Endodermal cell (in vitro differentiated cells): ENCODE data around the gene SSH2. TPM values are rescaled to one million over a fixed set of nuclear protein-coding genes. Genes with fewer than 3 reads are reported as not detected.
"Not testable (repeated sequence)": the region's sequence is repeated elsewhere in the genome, so short reads cannot be mapped to it uniquely, and the experiment has no call there.

Experiments
- DNase-seq: peaks from one replicate; pipeline ENCODE4 v3.0.0-alpha.2; 2017
- H3K27ac ChIP-seq: 2 replicates; pipeline ENCODE4 v1.5.1; 2013; ENCODE audit warnings: mild to moderate bottlenecking, low read depth, low read length, moderate library complexity
- H3K27me3 ChIP-seq: 2 replicates; pipeline ENCODE4 v1.6.1; 2013; ENCODE audit warnings: mild to moderate bottlenecking, low read length, moderate library complexity; ENCODE audit not compliant: insufficient read depth, control insufficient read depth, poor library complexity, severe bottlenecking
- H3K36me3 ChIP-seq: 2 replicates; pipeline ENCODE4 v1.7.0; 2013; ENCODE audit warnings: mild to moderate bottlenecking, low read length, moderate library complexity; ENCODE audit not compliant: control insufficient read depth, insufficient read depth
- H3K4me1 ChIP-seq: one replicate; pipeline ENCODE4 v1.7.0; 2013; ENCODE audit warnings: low read length; ENCODE audit not compliant: control insufficient read depth, insufficient read depth
- H3K4me3 ChIP-seq: 2 replicates; pipeline ENCODE4 v1.5.1; 2013; ENCODE audit warnings: mild to moderate bottlenecking, low read length, moderate library complexity
- H3K9ac ChIP-seq: 2 replicates; pipeline ENCODE4 v1.6.1; 2013; ENCODE audit warnings: mild to moderate bottlenecking, low read length, moderate library complexity; ENCODE audit not compliant: poor library complexity, severe bottlenecking; ENCODE audit errors: extremely low read depth
- H3K9me3 ChIP-seq: 2 replicates; pipeline ENCODE4 v1.6.1; 2013; ENCODE audit warnings: mild to moderate bottlenecking, low read length, moderate library complexity; ENCODE audit not compliant: control insufficient read depth
- H3K27ac Mint-ChIP-seq: 2 replicates; pipeline ENCODE4 v1.8.0; 2020; ENCODE audit warnings: mixed read lengths
- H3K27me3 Mint-ChIP-seq: 2 replicates; pipeline ENCODE4 v1.8.0; 2021; ENCODE audit warnings: mild to moderate bottlenecking, mixed read lengths; ENCODE audit not compliant: insufficient read depth
- H3K36me3 Mint-ChIP-seq: 2 replicates; pipeline ENCODE4 v1.8.0; 2020; ENCODE audit warnings: low read depth, mixed read lengths
- H3K4me1 Mint-ChIP-seq: 2 replicates; pipeline ENCODE4 v1.8.0; 2020; ENCODE audit warnings: mixed read lengths
- H3K4me3 Mint-ChIP-seq: 2 replicates; pipeline ENCODE4 v1.8.0; 2020; ENCODE audit warnings: mild to moderate bottlenecking, moderate library complexity, mixed read lengths
- H3K9me3 Mint-ChIP-seq: 2 replicates; pipeline ENCODE4 v1.8.0; 2020; ENCODE audit warnings: mild to moderate bottlenecking, mixed read lengths
- WGBS, 2 experiments: methylation state at CpG; one replicate each; pipeline versions ENCODE4 v1.1.5 to v1.1.7; 2013; ENCODE audit warnings: missing lambda C conversion rate in 2 of 2, mixed read lengths in 1 of 2; ENCODE audit not compliant: insufficient coverage in 1 of 2, insufficient read length in 1 of 2; 5-methylcytosine and 5-hydroxymethylcytosine counted together
- total RNA-seq, 2 donors: library from RNA; stranded (reverse); fragmentation: NEBNext Ultra II Directional in 1 of 2; extraction: Animal tissue kit (Norgen Biotek cat#: 25700) in 1 of 2; gene quantifications; 2 replicates in 1 of 2; 3 replicates in 1 of 2; pipeline ENCODE4 v1.2.1, GENCODE V29; 2021
- TF ChIP-seq, protein P1 (sequence below): fragments of 200-600 bp; sonication (generic); conservative IDR thresholded peaks from 2 replicates; pipeline ENCODE4 v1.5.0; 2021; ENCODE audit warnings: antibody characterized with exemption, mild to moderate bottlenecking

The SSH2 gene
- total RNA-seq, 2 donors from 2014 or later = 11.3 to 13.5 TPM

DNA sequence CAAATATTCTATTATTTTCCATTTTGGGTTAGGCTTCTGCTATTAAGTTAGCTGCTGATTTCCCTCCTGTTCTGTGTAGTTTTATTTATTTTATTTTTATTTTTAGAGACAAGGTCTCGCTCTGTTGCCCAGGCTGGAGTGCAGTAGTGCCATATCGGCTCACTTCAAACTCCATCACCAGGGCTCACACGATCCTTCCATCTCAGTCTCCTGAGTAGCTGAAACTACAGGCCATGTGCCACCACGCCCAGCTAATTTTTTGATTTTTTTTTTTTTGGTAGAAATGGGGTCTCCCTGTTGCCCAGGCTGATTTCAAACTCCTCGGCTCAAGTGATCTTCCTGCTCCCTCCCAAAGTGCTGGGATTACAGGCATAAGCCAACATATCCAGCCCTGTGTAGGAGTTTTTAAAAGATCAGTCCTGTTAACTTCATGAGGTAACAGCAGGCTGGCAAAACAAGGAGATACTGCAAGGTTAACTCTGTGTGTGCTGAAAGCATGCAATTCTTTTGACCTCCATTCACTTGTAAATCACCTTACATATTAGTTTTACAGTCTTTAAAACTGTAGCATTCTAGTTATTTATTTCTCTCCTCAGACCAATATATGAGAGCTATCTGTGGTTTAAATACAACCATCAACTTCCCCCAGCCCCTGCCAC is 63.2 kb downstream of the SSH2 start:
- Histone ChIP-seq H3K9ac (no peak overlapping the region), H3K4me3 (no peak overlapping the region), H3K27ac (no peak overlapping the region), H3K36me3 (no peaks in the 10 kb centered on the region), H3K4me1 (peaks cover 3% of the 10 kb centered on the region), H3K27me3 (peaks cover 6% of the 10 kb centered on the region), H3K9me3 (no peaks in the 10 kb centered on the region)
- no peak for DNase-seq
- Mint-ChIP-seq H3K4me1 (peaks cover 14% of the 10 kb centered on the region), H3K9me3 (no peaks in the 10 kb centered on the region), H3K36me3 (no peaks in the 10 kb centered on the region), H3K27me3 (no peaks in the 10 kb centered on the region), H3K4me3 (no peak overlapping the region), H3K27ac (no peak overlapping the region)
- TF ChIP-seq, protein P1, sequence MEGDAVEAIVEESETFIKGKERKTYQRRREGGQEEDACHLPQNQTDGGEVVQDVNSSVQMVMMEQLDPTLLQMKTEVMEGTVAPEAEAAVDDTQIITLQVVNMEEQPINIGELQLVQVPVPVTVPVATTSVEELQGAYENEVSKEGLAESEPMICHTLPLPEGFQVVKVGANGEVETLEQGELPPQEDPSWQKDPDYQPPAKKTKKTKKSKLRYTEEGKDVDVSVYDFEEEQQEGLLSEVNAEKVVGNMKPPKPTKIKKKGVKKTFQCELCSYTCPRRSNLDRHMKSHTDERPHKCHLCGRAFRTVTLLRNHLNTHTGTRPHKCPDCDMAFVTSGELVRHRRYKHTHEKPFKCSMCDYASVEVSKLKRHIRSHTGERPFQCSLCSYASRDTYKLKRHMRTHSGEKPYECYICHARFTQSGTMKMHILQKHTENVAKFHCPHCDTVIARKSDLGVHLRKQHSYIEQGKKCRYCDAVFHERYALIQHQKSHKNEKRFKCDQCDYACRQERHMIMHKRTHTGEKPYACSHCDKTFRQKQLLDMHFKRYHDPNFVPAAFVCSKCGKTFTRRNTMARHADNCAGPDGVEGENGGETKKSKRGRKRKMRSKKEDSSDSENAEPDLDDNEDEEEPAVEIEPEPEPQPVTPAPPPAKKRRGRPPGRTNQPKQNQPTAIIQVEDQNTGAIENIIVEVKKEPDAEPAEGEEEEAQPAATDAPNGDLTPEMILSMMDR = no peak
- 84% methylated on average over 5 of the region's 5 CpGs; no CpG with 5 or more reads in 1 of the 2 experiments for WGBS, 2 experiments

DNA sequence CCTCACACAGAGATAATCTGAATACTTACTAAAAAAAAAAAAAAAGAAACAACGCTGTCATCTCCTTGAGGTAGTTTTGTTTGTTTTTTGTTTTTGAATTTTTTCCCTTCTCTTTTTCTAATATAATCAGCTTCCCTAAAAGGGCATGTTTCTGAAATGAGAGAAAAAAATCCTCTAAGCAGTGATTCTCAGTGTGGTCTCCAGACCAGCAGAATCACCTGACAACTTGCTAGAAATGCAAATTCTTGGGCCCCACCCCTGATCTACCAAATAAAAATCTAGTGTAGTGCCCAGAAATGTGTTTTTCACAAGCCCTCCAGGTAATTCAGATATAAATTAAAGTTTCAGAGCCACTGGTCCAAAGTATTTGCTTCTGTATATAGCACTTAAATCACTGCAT is 65.4 kb downstream of the SSH2 start:
- H3K27me3 Mint-ChIP-seq = no peaks in the 10 kb centered on the region
- no peak overlapping the region for H3K27ac Mint-ChIP-seq
- Histone ChIP-seq H3K4me3 (no peak overlapping the region), H3K9me3 (no peaks in the 10 kb centered on the region), H3K4me1 (peaks cover 3% of the 10 kb centered on the region), H3K36me3 (no peaks in the 10 kb centered on the region), H3K27ac (no peak overlapping the region), H3K27me3 (peaks cover 6% of the 10 kb centered on the region), H3K9ac (no peak overlapping the region)
- TF ChIP-seq, protein P1 = no peak
- H3K4me1 Mint-ChIP-seq = peaks cover 14% of the 10 kb centered on the region
- no peaks in the 10 kb centered on the region for H3K36me3 Mint-ChIP-seq
- no CpG with 5 or more reads among the region's 1 CpG for WGBS, 2 experiments
- no peak overlapping the region for H3K4me3 Mint-ChIP-seq
- H3K9me3 Mint-ChIP-seq = no peaks in the 10 kb centered on the region
- no peak for DNase-seq

DNA sequence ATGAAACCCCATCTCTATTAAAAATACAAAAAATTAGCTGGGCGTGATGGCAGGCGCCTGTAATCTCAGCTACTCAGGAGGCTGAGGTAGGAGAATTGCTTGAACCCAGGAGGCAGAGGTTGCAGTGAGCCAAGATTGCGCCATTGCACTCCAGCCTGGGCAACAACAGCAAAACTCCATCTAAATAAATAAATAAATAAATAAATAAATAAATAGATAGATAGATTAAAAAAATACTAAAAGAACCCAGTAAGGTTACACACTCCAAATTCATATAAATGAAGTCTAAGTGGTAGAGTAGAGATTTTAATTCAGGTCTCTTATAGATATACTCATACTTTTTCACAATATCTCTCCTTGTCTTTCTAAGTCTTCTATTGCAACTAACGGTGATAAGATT is 65.9 kb downstream of the SSH2 start:
- H3K9me3 Mint-ChIP-seq, H3K4me3 Mint-ChIP-seq, DNase-seq, H3K27me3 Mint-ChIP-seq, H3K4me1 ChIP-seq, H3K36me3 Mint-ChIP-seq, H3K27me3 ChIP-seq, H3K9ac ChIP-seq, H3K36me3 ChIP-seq, H3K9me3 ChIP-seq, H3K27ac Mint-ChIP-seq, H3K4me3 ChIP-seq, H3K27ac ChIP-seq: not testable (repeated sequence)
- H3K4me1 Mint-ChIP-seq = peaks cover 14% of the 10 kb centered on the region
- WGBS, 2 experiments = 84% methylated on average over 3 of the region's 4 CpGs; no CpG with 5 or more reads in 1 of the 2 experiments

DNA sequence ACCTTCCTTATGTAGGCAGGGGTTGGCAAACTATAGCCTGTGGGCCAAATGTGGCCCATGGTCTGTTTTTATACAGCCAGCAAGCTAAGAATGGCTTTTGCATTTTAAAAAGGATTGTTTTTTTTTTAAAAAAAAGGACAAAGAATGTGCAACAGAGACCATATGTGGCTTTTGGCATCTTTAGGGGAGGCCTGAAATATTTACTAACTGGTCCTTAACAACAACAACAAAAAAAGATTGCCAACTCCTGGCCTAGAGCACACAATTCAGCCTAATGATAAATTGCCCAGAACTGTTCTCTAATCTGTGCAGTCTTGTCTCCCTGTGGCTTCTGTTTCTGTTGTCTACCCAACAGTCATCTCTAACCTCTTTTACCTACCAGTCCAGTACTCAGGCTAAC is 67.1 kb downstream of the SSH2 start:
- Histone ChIP-seq H3K27me3 (no peaks in the 10 kb centered on the region), H3K36me3 (no peaks in the 10 kb centered on the region), H3K9me3 (peaks cover 2% of the 10 kb centered on the region), H3K4me3 (no peak overlapping the region), H3K9ac (no peak overlapping the region), H3K4me1 (peaks cover 3% of the 10 kb centered on the region), H3K27ac (no peak overlapping the region)
- Mint-ChIP-seq H3K9me3 (peaks cover 3% of the 10 kb centered on the region), H3K4me3 (no peak overlapping the region), H3K27me3 (no peaks in the 10 kb centered on the region), H3K36me3 (no peaks in the 10 kb centered on the region), H3K4me1 (peaks cover 14% of the 10 kb centered on the region), H3K27ac (no peak overlapping the region)
- TF ChIP-seq, protein P1 = no peak
- DNase-seq = no peak
